Stimulated activated CD8-positive, alpha-beta memory T cell treated with anti-CD3 and anti-CD28 coated beads, Interleukin-15, amount 100 ng/mL, for 24 hours (primary cell): Measurements from ENCODE around the gene SPACA6.

ENCODE experiments used
- DNase-seq: peaks from one replicate; pipeline ENCODE4 v3.0.0-alpha.2; 2020; ENCODE audit warnings: low read depth

The SPACA6 gene

DNA sequence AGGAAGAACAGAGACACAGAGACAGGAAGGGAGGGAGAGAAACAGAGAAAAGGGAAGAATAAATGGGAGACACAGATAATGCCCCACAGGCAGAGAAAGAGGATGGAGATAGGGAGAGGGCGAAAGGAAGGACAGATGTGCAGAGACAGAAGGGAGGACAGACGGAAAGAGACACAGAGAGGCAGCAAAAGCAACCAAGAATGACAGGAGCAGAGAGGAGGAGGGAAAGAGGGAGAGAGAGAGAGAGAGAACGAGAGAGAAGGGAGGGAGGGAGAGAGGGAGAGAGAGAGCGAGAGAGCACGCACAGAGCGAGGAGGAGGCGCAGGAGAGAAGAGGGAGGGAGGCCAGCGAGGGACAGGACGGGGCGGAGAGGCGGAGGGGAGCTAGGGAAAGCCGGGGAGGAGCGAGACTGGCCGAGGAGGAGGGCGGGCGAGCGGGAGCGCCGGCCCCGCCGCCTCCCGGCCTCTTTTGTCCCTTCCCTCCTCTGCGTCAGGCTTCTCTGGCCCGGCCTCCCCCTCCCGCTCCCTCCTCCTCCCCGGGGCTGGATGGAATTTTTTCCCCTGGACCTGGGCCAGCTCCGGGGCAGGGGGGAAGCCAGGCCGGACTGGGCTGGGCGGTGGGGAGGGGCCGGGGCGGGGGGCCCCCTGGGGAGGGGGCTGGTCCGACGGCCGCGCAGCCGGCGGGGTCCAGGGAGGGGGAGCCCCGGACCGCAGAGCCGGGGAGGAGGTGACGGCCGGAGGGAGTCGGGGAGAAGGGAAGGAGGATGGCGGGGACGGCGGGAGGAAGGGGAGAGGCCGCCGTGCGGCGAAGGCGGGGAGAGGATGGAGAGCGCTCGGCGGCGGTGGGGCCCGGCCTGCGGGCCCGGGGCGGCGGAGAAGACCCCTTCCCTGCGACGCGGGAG, 4.2 kb upstream of the SPACA6 start:
- DNase-seq: no peak

DNA sequence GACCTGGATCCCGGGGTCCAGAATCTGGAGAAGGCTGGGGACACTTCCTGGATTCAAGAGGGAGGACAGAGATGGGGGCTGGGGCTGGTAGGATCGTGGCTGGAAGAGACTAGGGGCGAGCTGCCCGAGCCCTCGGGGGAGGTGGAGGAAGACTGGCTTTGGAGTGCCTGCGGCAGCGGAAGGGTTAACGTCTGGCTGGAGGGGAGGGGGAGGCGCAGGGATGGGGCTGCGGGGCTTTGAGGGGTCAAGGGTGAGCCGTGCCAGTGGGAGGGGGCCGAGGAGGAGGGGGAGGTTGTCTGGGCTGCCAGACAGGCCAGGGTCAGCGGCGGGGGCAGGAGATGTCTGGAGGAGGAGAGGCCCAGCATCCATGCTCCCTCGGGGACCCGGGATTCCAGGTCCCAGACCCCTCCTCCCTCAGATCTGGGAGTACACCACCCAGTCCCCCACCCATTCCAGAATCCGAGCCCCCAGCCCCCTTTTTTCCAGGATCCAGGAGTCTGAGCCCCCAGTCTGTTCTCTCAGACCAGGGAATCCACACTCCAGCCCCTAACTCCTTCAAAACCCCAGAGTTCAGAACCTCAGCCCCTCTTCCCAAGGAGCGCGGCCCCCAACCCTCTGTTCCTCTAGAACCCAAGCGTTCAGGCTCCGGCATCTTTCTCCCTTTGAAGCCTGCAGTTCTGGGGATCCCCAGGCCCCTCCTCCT, 3.2 kb upstream of the SPACA6 start:
- DNase-seq: no peak

DNA sequence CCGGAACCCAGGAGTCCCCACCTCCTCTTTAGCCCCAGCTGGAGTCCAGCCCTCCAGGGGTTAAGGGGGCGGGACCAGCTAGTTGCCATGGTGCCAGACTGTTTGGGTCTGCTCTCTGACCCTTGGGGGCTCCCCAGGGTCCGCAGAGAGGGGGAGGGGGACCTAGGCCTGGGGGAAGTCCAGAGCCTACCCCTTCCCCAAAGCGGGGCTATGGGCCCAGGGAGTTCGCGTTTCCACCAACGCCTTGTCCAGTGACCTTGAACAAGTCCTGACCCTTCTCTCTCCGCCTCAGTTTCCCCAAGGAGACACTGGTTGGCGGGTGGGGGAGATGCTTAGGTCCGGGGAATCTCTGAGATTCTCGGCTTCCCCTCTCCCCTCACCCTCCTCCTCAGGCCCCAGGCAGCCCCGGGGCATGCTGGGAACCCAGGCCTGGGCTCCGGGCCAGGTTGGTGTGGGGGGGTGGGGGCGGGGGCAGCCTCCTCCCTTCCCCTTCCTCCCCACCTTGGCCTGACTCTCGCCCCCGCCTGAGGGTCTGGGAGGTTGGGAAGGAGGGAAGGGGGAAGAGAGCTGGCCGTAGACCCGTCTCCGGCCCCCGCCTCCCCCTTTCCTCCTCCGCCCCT, 2.6 kb upstream of the SPACA6 start:
- DNase-seq: no peak

DNA sequence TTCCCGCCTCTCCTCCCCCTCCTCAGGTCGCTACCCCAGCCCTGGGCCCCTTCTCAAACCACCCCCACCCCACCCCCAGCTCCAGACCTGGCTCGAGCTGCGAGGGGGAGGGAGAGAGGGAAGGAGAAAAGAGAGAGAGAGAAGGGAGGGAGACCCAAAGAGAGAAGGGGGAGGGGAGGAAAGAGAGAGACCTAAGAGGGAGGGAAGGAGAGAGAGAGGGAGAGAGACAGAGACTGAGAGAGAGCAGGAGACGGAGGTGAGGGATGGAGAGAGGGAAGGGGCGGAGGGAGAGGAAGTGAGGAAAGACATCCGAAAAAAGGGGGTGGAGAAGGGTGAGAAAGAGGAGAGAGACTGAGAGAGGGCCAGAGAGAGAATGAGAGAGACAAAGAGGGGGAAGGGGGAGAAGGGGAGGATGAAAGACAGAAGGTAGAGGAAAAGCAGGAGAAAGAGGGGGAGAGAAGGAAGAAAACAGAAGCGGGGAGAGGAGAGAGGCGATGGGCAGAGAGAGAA, 2.0 kb upstream of the SPACA6 start:
- DNase-seq: no peak

DNA sequence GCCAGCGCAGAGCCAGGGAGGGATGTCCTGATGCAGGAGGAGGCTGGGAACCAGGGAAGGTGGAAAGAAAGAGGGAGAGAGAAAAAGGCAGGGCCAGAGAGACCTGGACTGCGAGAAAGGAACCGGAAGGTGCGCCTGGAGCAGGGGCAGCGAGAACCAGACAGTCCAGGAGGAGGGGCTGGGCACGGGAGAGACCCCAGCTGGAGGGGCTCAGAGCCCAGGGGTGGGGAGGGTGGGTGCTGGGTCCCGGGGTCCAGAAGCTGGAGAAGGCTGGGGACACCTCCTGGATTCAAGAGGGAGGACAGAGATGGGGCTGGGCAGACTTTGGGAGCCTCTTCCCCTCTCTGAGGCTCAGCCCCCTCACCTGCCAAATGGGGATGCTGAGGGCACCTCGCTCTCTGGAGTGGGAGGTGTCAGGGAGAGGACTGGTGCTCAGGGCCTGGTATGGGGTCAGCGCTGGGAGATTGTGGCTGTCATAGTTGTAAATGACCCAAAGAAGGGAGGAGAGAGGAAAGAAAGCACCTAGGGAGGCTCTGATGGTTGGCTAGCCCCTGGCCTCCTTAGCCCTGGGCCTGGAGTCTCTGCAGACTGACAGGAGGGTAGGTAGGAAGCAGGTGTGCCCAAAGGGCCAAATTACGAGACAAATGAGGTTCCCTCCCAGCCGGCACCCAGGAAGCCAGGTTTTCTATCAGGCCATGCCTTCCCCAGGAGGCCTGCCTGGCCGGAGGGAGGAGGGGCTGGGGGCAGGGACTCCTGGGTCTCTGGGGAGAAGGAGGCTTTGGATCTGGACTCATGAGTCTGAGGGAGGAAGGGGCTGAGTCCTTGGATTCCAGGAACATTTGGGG, 1.3 kb upstream of the SPACA6 start:
- DNase-seq: no peak

DNA sequence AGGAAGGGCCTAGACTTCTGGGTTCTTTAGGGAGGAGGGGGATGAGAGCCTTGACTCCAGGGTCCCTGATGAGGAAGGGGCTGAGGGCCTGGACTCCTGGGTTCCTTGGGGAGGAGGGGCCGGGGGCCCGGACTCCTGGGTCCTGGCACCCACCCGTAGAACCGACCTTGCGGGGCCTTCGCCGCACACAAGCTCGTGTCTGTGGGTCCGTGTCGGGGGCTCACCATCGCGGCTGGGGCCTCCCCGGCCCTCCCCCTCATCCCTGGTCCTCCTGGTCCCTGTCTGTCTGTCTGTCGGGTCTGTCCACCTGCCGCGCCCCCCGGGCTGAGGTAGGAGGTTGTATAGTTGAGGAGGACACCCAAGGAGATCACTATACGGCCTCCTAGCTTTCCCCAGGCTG, 662 bp upstream of the SPACA6 start:
- no peak for DNase-seq

DNA sequence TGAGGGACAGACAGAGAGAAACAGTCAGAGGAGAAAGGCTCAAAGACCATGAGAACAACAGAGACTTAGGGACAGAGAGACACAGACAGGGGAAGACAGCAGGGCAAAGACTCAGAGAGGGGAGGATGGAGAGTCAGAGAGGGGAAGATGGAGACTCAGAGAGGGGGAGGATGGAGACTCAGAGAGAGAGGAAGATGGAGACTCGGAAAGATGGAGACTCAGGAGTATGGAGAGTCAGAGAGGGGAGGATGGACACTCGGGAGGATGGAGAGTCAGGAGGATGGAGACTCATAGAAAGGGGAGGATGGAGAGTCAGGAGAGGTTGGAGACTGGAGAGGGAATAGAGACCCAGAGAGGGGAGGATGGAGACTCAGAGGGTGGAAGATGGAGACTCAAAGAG, 689 bp downstream of the SPACA6 start:
- no peak for DNase-seq

DNA sequence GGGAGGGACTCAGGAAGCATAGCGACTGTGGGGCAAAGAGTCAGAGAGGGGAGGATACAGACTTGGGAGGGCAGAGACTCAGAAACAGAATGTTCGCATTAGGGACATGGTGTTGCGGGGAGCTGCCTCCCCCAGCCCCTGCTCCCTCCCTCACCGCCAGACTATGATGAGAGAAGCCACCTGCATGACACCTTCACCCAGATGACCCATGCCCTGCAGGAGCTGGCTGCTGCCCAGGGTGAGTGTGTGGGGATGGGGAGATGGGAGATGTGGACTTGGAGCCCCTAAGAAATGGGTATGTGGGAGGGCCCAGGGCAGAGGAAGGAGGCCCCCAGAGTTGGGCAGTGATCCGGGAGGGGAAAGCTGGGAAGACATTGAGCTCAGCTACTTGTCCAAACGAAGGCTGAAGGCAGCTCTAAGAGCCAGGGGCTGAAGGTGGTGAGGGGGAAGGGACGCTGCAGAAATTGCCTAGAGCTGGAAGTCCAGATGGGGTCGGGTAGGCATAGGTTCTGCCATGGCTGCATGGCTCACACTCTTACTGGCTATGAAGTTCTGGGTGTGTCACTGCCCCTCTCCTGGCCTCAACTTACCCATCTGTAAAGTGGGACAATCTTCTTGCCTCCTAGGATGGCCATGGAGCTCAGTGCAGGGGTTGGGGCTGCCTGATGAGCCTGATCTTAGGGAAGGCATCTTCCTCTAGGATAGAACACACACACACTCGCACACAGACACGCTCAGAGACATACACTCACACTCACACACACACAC, 1.4 kb downstream of the SPACA6 start:
- DNase-seq: no peak

DNA sequence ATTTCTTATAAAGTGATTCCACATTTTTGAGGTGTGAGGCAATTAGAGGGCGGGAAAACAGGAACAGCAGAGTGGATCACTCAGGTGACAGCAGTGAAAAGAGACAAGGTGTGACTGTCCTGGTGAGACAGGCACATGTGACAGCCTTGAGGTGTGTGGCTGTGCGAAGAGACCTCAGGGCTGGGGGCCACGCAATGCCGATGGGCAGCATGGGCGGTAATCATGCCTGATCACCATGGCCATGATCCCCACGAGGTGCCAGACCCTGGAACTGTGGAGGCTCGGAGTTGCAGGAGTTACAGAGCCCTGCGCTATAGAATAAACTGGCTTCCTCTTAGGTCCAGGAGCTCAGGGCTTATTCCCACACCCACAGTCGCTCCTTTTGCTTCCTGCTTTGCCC, 2.0 kb downstream of the SPACA6 start:
- DNase-seq: no peak

DNA sequence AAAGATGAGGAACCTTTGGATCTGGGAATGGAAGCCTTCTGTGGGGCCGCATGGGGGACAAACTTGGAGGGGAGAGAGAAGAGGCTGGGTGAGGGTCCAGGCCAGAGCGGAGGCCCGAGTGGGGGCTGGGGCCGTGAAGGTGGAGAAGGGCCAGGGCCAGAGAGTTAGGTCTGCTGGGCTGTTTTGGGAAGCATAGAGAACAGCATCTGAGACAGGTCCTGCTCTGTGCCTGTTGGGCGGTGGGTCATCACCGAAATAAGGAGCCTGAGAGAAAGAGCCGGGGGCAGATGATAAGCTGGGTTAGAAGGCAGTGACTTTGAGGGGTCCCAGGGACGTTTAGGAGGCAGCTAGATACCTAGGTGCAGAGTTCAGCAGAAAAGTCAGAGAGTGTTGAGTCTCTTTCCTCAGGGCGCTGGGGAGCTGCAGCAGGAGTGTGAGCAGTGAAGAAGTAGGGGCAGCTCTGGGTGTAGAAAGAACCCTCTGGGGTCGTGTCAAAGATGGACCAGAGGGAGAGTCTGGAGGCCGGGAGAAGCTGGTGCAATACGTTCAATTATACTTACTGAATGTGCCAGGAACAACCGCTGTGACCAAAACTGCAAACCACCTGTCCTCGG, 2.7 kb downstream of the SPACA6 start:
- DNase-seq: no peak

DNA sequence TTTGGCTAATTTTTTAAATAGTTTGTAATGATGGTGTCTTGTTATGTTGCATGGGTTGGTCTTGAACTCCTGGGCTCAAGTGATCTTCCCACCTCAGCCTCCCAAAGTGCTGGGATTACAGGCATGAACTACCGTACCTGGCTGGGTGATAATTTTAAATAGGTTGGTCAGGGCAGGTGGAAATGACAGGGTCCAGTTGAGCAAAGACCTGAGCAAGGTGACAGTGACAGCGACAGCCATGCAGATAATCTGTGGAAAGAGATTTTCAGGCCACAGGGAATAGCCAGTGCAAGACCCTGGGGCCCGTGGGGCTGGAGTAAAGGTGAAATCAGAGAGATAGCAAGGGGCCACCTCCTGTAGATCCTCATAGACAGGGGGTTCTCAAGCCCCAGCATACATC, 3.5 kb downstream of the SPACA6 start:
- no peak for DNase-seq

DNA sequence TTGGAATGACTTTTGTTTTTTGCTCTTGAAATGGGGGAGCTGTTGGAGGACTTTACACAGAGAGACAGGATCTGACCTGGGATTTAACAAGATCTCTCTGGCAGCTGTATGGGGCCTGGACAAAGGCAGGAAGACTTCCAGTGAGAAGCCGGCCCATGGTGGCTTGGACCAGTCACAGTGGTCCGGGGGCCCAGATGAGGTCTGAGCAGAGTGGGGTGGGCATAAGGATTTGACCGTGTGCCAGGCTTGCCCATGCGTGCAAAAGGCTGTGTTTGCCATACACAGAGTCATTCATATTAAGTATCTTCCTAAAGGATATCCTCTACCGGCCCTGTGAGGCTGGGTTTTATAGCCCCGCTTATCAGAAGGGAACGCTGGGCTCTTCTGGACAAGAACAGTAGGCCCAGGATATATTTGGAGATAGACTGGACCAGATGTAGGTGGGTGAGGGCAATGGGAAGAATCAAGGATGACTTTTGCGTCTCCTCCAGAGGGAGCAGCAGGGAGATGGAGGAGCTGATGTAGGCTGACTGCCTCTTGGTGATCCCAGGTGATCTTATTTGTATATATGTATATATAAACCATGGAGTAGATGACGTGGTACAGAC, 4.1 kb downstream of the SPACA6 start:
- no peak for DNase-seq

DNA sequence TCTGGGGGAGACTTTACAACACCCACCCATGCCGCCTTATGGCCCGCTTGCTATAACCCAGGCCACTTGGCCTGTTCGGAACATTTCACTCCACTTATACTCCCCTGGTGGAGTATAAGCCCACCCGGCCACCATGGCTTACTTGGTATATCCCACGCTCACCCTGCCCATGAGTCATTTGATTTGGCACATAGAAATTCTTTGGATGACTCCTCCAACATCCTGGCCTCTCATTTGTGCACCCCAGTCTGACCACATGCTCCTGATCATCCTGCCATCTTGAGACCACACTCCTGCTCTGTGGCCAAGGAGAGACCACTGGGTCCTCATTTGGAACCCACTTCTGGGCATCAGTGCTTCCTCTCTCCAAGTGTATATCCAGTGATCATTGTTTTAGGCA, 5.2 kb downstream of the SPACA6 start:
- DNase-seq: no peak

DNA sequence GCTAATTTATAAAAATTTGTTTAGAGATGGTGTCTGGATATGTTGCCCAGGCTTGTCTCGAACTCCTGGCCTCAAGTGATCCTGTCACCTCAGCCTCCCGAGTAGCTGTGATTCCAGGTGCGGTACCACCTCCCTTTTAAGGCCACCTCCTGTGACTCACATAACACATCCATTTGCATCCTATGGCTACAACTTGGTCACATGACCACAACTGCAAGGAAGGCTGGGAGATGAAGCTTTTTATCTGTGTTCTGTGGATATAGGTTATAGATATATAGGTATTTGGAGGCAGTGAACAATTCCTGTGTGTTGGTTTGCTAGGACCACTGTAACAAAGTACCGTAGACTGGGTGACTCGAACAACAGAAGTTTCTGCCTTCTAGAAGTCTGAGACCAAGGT, 6.0 kb downstream of the SPACA6 start:
- DNase-seq: no peak

DNA sequence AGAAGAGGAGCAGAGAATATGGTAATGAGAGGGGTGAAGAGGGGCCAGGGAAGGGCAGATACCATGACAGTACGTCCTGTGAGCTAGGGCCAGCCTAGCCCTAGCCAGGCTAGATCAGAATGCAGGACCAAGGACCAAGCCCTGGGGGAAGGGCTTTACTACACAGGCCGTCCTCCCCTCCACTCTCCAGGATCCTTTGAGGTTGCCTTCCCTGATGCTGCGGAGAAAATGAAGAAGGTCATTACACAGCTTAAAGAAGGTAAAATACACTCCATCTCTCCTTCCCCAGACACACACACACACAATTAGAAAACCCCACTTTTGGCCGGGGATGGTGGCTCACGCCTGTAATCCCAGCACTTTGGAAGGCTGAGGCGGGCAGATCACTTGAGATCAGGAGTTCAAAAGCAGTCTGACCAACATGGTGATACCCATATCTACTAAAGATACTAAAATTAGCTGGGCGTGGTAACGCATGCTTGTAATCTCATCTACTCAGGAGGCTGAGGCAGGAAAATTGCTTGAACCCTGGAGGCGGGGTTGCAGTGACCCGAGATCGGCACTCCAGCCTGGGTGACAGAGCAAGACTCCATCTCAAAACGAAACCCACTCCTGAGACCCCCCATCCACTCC, 8.5 kb downstream of the SPACA6 start:
- no peak for DNase-seq

DNA sequence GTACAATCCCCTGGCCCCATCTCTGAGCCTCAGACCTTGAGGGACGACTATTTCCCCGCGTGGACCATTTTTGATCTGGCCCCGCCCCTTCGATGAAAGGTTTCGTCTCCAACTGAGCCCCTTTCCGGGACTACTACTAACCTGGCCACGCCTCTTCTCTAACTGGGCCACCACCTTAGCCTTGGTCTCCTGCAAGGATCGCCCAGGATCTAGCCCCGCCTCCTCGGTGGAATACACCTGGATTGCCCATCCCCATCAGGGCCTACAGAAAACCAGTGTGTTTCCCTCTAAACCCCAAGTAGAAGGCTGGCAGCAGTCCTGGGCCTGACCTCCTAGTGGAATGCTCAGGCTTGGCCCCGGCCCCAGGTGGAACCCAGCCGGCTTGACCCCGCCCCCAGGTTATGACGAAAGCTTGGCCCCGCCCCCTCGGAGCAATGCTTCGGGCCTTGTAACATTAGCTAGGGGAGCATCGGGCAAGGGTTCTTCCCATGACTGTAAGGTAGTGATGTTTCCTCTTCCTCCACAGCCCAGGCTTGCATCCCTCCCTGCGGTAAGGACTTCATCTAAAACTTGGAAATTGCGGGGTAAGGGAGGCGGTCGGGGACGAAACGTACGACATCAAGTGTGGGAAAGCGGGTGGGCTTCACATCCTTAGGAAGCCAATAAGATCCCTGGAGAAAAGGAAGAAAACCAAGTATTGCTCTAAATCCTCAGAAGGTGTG, 9.1 kb downstream of the SPACA6 start:
- DNase-seq: no peak

DNA sequence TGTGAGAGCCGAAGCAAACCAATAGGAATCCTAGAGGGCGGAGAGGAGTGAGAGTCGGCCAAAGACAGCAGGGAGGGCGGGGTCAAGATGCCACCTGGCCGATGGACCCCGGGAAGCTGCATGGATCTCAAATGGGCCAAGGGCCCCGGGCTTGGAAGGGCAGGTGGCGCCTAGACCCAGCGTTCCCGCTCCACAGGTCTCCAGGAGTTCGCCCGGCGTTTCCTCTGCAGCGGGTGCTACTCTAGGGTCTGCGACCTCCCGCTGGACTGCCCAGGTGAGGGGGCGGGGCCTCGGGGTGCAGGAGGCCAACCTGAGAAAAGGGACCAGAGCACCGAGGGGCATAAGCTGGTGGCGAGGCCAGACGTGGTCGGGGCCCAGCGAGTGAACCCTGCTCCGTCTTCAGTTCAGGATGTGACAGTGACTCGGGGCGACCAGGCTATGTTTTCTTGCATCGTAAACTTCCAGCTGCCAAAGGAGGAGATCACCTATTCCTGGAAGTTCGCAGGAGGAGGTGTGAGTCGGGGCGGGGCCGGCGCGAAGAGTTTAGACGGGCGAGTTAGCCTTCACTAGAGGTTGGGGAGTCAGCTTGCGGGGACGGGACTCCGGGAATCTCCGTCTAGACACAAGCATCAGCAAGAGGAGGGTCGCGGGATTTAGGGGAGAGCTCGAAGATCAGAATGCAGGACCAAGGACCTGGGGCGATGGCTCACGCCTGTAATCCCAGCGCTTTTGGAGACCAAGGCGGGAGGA, 9.9 kb downstream of the SPACA6 start:
- DNase-seq: no peak
